ENCODE data around the gene ATXN1.
A peak's percentile ranks its signal among the peaks of the same experiment; 100 is the strongest.

Gene ATXN1

GRCh38 chr6:16338577-16339264 is 422.5 kb downstream of the ATXN1 start:
- no peak overlapping the region for H2BK15ac ChIP-seq (replicated peaks; ENCODE audit: low read depth)
- no peak overlapping the region for H2AK5ac ChIP-seq (ENCODE audit: low read length)
- no peaks in the 10 kb centered on the region for H3K79me1 ChIP-seq (ENCODE audit: low read length)
- H3K23ac ChIP-seq (ENCODE audit: low read length), result no peak overlapping the region
- H3K4me3 ChIP-seq (ENCODE audit: low read length), result no peak overlapping the region
- no peak overlapping the region for H3K4me2 ChIP-seq (ENCODE audit: low read length)
- H2BK120ac ChIP-seq (ENCODE audit: low read depth, low read length), result no peak overlapping the region
- no peak overlapping the region for H3K9ac ChIP-seq (ENCODE audit: low read length)
- no peaks in the 10 kb centered on the region for H3K27me3 ChIP-seq (ENCODE audit: insufficient read depth, low read length, poor library complexity)
- no peak overlapping the region for H3K27ac ChIP-seq (ENCODE audit: low read depth, low read length)
- no peak overlapping the region for H3K56ac ChIP-seq (ENCODE audit: low read length)
- no peak overlapping the region for H4K8ac ChIP-seq (ENCODE audit: low read depth, low read length)
- no peak overlapping the region for H3K18ac ChIP-seq (ENCODE audit: low read length)
- H3K36me3 ChIP-seq (ENCODE audit: control insufficient read depth, insufficient read depth, low read length), result no peaks in the 10 kb centered on the region
- WGBS (ENCODE audit: extremely low coverage, insufficient coverage, low lambda C conversion rate), result no CpG with 5 or more reads among the region's 10 CpGs
- DNase-seq, result peak; percentile 74
- no peak overlapping the region for H4K5ac ChIP-seq (ENCODE audit: low read length)
- no peak overlapping the region for H2BK5ac ChIP-seq (ENCODE audit: low read length)
- H3K79me2 ChIP-seq (ENCODE audit: control insufficient read depth, insufficient read depth, low read length), result no peaks in the 10 kb centered on the region
- H3K4me1 ChIP-seq (ENCODE audit: control insufficient read depth, low read depth, low read length), result no peaks in the 10 kb centered on the region
- no peak overlapping the region for H3K4ac ChIP-seq (ENCODE audit: low read depth, low read length)

DNA sequence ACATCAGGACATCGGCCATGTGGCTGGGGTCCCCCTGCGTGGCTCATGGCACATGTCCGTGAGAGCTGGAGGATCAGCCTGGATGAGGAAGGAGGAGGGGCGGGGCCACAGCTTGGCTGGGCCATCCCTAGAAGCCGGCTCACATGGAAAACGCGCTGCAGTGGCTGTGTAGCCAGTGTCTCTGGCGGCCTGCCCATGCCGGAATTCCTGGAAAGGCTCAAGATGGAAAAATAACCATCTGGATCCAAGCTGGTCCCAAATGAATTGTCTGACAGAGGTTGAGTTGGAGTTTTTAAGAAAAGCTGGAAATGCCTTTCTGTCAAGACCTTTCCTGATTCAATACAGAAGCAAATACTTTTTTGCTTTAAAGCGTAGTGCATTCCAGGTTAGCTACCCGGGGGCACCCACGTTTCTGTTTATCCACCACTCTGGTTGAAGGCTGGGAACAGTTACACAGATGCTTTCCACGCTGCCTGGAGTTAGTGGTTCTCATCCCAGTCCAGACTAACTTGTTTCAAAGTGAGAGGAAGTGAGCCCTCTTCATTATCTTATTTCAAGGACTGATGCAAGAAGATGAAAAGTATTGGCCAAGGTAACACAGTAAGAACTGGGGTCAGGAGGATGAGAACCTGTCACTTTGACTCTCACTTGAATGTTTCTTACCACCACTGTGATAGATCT is 423.8 kb downstream of the ATXN1 start:
- H2BK15ac ChIP-seq (replicated peaks; ENCODE audit: low read depth), result no peak overlapping the region
- H3K4ac ChIP-seq (ENCODE audit: low read depth, low read length), result no peak overlapping the region
- DNase-seq, result no peak
- no peak overlapping the region for H3K23ac ChIP-seq (ENCODE audit: low read length)
- H3K9ac ChIP-seq (ENCODE audit: low read length), result no peak overlapping the region
- H3K27ac ChIP-seq (ENCODE audit: low read depth, low read length), result no peak overlapping the region
- no CpG with 5 or more reads among the region's 13 CpGs for WGBS (ENCODE audit: extremely low coverage, insufficient coverage, low lambda C conversion rate)
- H2BK5ac ChIP-seq (ENCODE audit: low read length), result no peak overlapping the region
- H3K18ac ChIP-seq (ENCODE audit: low read length), result no peak overlapping the region
- H4K5ac ChIP-seq (ENCODE audit: low read length), result no peak overlapping the region
- H3K79me2 ChIP-seq (ENCODE audit: control insufficient read depth, insufficient read depth, low read length), result no peaks in the 10 kb centered on the region
- no peak overlapping the region for H3K4me3 ChIP-seq (ENCODE audit: low read length)
- no peak overlapping the region for H3K4me2 ChIP-seq (ENCODE audit: low read length)
- no peaks in the 10 kb centered on the region for H3K36me3 ChIP-seq (ENCODE audit: control insufficient read depth, insufficient read depth, low read length)
- no peaks in the 10 kb centered on the region for H3K79me1 ChIP-seq (ENCODE audit: low read length)
- no peak overlapping the region for H2AK5ac ChIP-seq (ENCODE audit: low read length)
- H3K27me3 ChIP-seq (ENCODE audit: insufficient read depth, low read length, poor library complexity), result no peaks in the 10 kb centered on the region
- H2BK120ac ChIP-seq (ENCODE audit: low read depth, low read length), result no peak overlapping the region
- H3K4me1 ChIP-seq (ENCODE audit: control insufficient read depth, low read depth, low read length), result no peaks in the 10 kb centered on the region
- no peak overlapping the region for H3K56ac ChIP-seq (ENCODE audit: low read length)
- H4K8ac ChIP-seq (ENCODE audit: low read depth, low read length), result no peak overlapping the region

DNA sequence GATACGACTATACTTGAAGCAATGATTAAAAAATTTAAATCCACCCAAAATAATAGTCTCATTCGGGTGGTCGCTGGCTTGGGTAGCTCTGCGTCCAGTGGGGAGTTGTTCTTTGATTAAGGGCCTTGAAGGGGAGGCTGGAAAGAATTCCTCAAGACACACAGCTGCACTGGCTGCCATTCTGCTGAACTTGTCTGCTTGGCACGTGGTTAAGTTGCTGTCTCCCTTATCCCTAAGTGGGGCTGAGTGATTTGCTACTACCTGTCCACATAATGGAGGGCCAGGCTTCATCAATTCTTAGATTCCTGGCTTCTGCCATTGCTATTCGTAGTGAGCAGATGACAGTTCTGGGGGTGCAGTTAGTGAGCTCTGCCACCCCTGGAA is 424.4 kb downstream of the ATXN1 start:
- H3K56ac ChIP-seq (ENCODE audit: low read length), result no peak overlapping the region
- H3K27me3 ChIP-seq (ENCODE audit: insufficient read depth, low read length, poor library complexity), result no peaks in the 10 kb centered on the region
- H2BK5ac ChIP-seq (ENCODE audit: low read length), result no peak overlapping the region
- H4K8ac ChIP-seq (ENCODE audit: low read depth, low read length), result no peak overlapping the region
- no peak overlapping the region for H2BK15ac ChIP-seq (replicated peaks; ENCODE audit: low read depth)
- H3K18ac ChIP-seq (ENCODE audit: low read length), result no peak overlapping the region
- no peak for DNase-seq
- no peak overlapping the region for H2AK5ac ChIP-seq (ENCODE audit: low read length)
- no peak overlapping the region for H3K23ac ChIP-seq (ENCODE audit: low read length)
- H4K5ac ChIP-seq (ENCODE audit: low read length), result no peak overlapping the region
- peaks cover under 1% of the 10 kb centered on the region for H3K4me1 ChIP-seq (ENCODE audit: control insufficient read depth, low read depth, low read length)
- H3K4me3 ChIP-seq (ENCODE audit: low read length), result no peak overlapping the region
- H3K79me1 ChIP-seq (ENCODE audit: low read length), result no peaks in the 10 kb centered on the region
- no CpG with 5 or more reads among the region's 6 CpGs for WGBS (ENCODE audit: extremely low coverage, insufficient coverage, low lambda C conversion rate)
- H3K36me3 ChIP-seq (ENCODE audit: control insufficient read depth, insufficient read depth, low read length), result no peaks in the 10 kb centered on the region
- no peak overlapping the region for H3K4ac ChIP-seq (ENCODE audit: low read depth, low read length)
- no peak overlapping the region for H3K9ac ChIP-seq (ENCODE audit: low read length)
- no peak overlapping the region for H2BK120ac ChIP-seq (ENCODE audit: low read depth, low read length)
- H3K27ac ChIP-seq (ENCODE audit: low read depth, low read length), result no peak overlapping the region
- H3K4me2 ChIP-seq (ENCODE audit: low read length), result no peak overlapping the region
- no peaks in the 10 kb centered on the region for H3K79me2 ChIP-seq (ENCODE audit: control insufficient read depth, insufficient read depth, low read length)

DNA sequence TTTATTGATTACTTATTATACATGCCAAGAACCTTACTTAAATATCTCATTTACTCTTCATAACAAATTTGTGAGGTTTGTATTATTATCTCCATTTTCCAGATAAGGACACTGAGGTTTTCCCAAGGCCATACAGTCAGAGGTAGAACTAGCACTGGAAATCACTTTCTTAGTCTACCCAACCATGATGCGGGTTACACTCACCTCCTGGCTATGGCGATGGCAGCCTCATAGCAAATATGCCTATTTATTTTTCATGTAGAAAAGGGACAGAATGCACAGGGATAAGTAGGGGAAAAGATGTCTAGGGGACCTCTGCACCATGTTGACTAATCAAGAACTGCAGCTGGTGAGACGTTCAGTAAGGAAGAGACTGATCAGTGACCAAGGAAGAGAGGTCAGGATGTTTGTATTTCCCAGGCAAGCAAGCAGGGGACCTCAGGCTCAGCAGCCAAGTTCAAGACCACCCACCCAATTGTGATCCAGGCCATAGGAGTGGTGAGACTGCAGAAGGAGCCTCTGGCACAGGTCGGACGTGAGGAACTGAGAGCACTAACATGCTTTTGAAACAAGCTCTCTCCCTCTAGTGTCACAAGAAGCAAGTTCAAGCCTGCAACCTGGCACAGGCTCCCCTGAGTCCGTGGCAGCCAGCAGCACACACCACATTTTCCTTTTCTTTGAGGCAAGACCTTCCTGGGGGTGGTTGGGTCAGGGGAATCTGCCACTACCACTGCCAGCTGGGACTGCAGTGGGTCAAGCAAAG is 425.0 kb downstream of the ATXN1 start:
- Histone ChIP-seq H4K5ac (ENCODE audit: low read length) (no peak overlapping the region), H3K4me2 (ENCODE audit: low read length) (no peak overlapping the region), H2AK5ac (ENCODE audit: low read length) (no peak overlapping the region), H3K4ac (ENCODE audit: low read depth, low read length) (no peak overlapping the region), H3K9ac (ENCODE audit: low read length) (no peak overlapping the region), H2BK15ac (replicated peaks; ENCODE audit: low read depth) (no peak overlapping the region), H3K4me1 (ENCODE audit: control insufficient read depth, low read depth, low read length) (peaks cover 5% of the 10 kb centered on the region), H2BK5ac (ENCODE audit: low read length) (no peak overlapping the region), H3K4me3 (ENCODE audit: low read length) (no peak overlapping the region), H3K56ac (ENCODE audit: low read length) (no peak overlapping the region), H3K79me1 (ENCODE audit: low read length) (no peaks in the 10 kb centered on the region), H3K79me2 (ENCODE audit: control insufficient read depth, insufficient read depth, low read length) (no peaks in the 10 kb centered on the region), H3K27ac (ENCODE audit: low read depth, low read length) (no peak overlapping the region), H2BK120ac (ENCODE audit: low read depth, low read length) (no peak overlapping the region), H3K23ac (ENCODE audit: low read length) (no peak overlapping the region), H3K18ac (ENCODE audit: low read length) (no peak overlapping the region), H3K36me3 (ENCODE audit: control insufficient read depth, insufficient read depth, low read length) (no peaks in the 10 kb centered on the region), H4K8ac (ENCODE audit: low read depth, low read length) (no peak overlapping the region), H3K27me3 (ENCODE audit: insufficient read depth, low read length, poor library complexity) (no peaks in the 10 kb centered on the region)
- peak; percentile 30 for DNase-seq
- WGBS (ENCODE audit: extremely low coverage, insufficient coverage, low lambda C conversion rate), result no CpG with 5 or more reads among the region's 6 CpGs

DNA sequence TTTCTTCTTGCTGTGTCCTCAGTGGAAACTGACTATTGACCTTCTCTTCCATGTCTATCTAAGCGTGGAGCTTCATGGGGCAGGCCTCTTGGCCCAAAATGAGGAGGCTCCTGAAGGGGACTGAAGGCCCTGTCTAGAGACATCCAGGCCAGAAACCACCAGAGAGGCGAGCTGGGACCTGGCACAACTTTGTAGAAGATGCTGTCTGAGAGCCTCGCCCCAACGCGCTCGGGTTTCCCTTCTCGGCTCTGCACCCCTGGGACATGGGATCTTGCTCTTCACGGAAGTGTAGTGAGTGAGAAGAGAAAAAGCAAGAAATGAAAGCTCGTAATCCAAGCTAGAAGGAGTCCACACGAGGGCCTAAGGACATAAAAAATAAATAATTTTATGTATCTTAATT is 426.1 kb downstream of the ATXN1 start:
- Histone ChIP-seq H2BK15ac (replicated peaks; ENCODE audit: low read depth) (no peak overlapping the region), H3K36me3 (ENCODE audit: control insufficient read depth, insufficient read depth, low read length) (no peaks in the 10 kb centered on the region), H3K23ac (ENCODE audit: low read length) (no peak overlapping the region), H4K8ac (ENCODE audit: low read depth, low read length) (no peak overlapping the region), H3K18ac (ENCODE audit: low read length) (no peak overlapping the region), H3K79me2 (ENCODE audit: control insufficient read depth, insufficient read depth, low read length) (no peaks in the 10 kb centered on the region), H3K56ac (ENCODE audit: low read length) (no peak overlapping the region), H3K9ac (ENCODE audit: low read length) (no peak overlapping the region), H3K27me3 (ENCODE audit: insufficient read depth, low read length, poor library complexity) (no peaks in the 10 kb centered on the region), H3K27ac (ENCODE audit: low read depth, low read length) (no peak overlapping the region), H2BK5ac (ENCODE audit: low read length) (no peak overlapping the region), H3K4ac (ENCODE audit: low read depth, low read length) (no peak overlapping the region), H3K4me1 (ENCODE audit: control insufficient read depth, low read depth, low read length) (peaks cover 5% of the 10 kb centered on the region), H3K4me2 (ENCODE audit: low read length) (no peak overlapping the region), H4K5ac (ENCODE audit: low read length) (no peak overlapping the region), H2AK5ac (ENCODE audit: low read length) (no peak overlapping the region), H3K79me1 (ENCODE audit: low read length) (no peaks in the 10 kb centered on the region), H2BK120ac (ENCODE audit: low read depth, low read length) (no peak overlapping the region), H3K4me3 (ENCODE audit: low read length) (no peak overlapping the region)
- WGBS (ENCODE audit: extremely low coverage, insufficient coverage, low lambda C conversion rate), result no CpG with 5 or more reads among the region's 10 CpGs
- no peak for DNase-seq
